Suprapubic skin (tissue), 4 donors: ENCODE results near the gene VAMP4.
"Not testable (repeated sequence)": the region's sequence is repeated elsewhere in the genome, so short reads cannot be mapped to it uniquely, and the experiment has no call there.

Experiments
- CTCF ChIP-seq, 2 donors: fragments of 200-600 bp in 1 of 2; fragments of 450-650 bp in 1 of 2; sonication (generic) in 1 of 2; IDR thresholded peaks; one replicate each; pipeline ENCODE4 v1.5.1; 2016 to 2019; ENCODE audit warnings: antibody characterized with exemption in 2 of 2, mild to moderate bottlenecking in 1 of 2, moderate library complexity in 1 of 2
- EP300 ChIP-seq: sonication (generic); formaldehyde crosslinking; IDR thresholded peaks from one replicate; pipeline ENCODE4 v1.6.1; 2017; ENCODE audit warnings: antibody characterized with exemption
- POLR2A ChIP-seq, 2 donors: fragments of 450-650 bp; IDR thresholded peaks; one replicate each; pipeline ENCODE4 v1.6.1; 2017; ENCODE audit warnings: antibody characterized with exemption in 2 of 2, mild to moderate bottlenecking in 2 of 2, moderate library complexity in 2 of 2
- POLR2AphosphoS5 ChIP-seq, 3 donors: sonication (generic); formaldehyde crosslinking; IDR thresholded peaks; one replicate each; pipeline ENCODE4 v1.6.1; 2017; ENCODE audit warnings: antibody characterized with exemption in 3 of 3

GRCh38 chr1:171656206-171656605 is 85.7 kb downstream of the VAMP4 start:
- not testable (repeated sequence) for TF ChIP-seq CTCF (IDR thresholded peaks at IDR 0.05); POLR2AphosphoS5 (IDR thresholded peaks at IDR 0.05); POLR2A (IDR thresholded peaks at IDR 0.05); EP300
